Liver (tissue), 9 donors: Measurements from ENCODE around the gene RTN4IP1. TPM values are rescaled to one million over a fixed set of nuclear protein-coding genes. Genes with fewer than 3 reads are reported as not detected.

Experiments
- DNase-seq: peaks from one replicate; pipeline ENCODE4 v3.0.0-alpha.2; 2017; ENCODE audit warnings: low spot score
- H3K27ac ChIP-seq, 2 donors: one replicate each; pipeline ENCODE4 v1.7.0; 2013; ENCODE audit warnings: inconsistent platforms in 2 of 2, low read length in 2 of 2, control low read depth in 1 of 2, low read depth in 1 of 2, mild to moderate bottlenecking in 1 of 2
- H3K27me3 ChIP-seq, 4 donors: one replicate each; pipeline versions ENCODE4 v1.6.1 to v1.7.0; 2013; ENCODE audit warnings: low read length in 3 of 4, inconsistent platforms in 1 of 4, mild to moderate bottlenecking in 1 of 4, moderate library complexity in 1 of 4; ENCODE audit not compliant: control insufficient read depth in 4 of 4, insufficient read depth in 4 of 4
- H3K36me3 ChIP-seq, 4 donors: one replicate each; pipeline versions ENCODE4 v1.6.1 to v1.7.0; 2013; ENCODE audit warnings: low read length in 3 of 4, mild to moderate bottlenecking in 3 of 4, low read depth in 1 of 4, moderate library complexity in 1 of 4; ENCODE audit not compliant: control insufficient read depth in 4 of 4, insufficient read depth in 3 of 4
- H3K4me1 ChIP-seq, 4 donors: one replicate each; pipeline versions ENCODE4 v1.6.1 to v1.7.0; 2013; ENCODE audit warnings: low read length in 3 of 4, mild to moderate bottlenecking in 3 of 4, moderate library complexity in 1 of 4; ENCODE audit not compliant: control insufficient read depth in 4 of 4, insufficient read depth in 4 of 4
- H3K4me3 ChIP-seq, 3 donors: one replicate each; pipeline versions ENCODE4 v1.6.1 to v1.7.0; 2013; ENCODE audit warnings: low read length in 3 of 3, control low read depth in 1 of 3, low read depth in 1 of 3, mild to moderate bottlenecking in 1 of 3
- H3K9ac ChIP-seq, 2 donors: one replicate each; pipeline ENCODE4 v1.7.0; 2013; ENCODE audit warnings: low read length in 2 of 2, mild to moderate bottlenecking in 2 of 2, moderate library complexity in 2 of 2, control low read depth in 1 of 2, low read depth in 1 of 2
- H3K9me3 ChIP-seq, 4 donors: one replicate each; pipeline versions ENCODE4 v1.6.1 to v1.7.0; 2013; ENCODE audit warnings: low read length in 3 of 4; ENCODE audit not compliant: control insufficient read depth in 4 of 4
- EGR1 ChIP-seq, 2 donors: IDR thresholded peaks; 2 replicates each; pipeline ENCODE4 v1.6.1; 2016 to 2018; ENCODE audit warnings: antibody characterized with exemption in 2 of 2, low read depth in 2 of 2
- FOXA1 ChIP-seq: IDR thresholded peaks from 2 replicates; pipeline ENCODE4 v1.6.1; 2016; ENCODE audit warnings: antibody characterized with exemption
- FOXA2 ChIP-seq: IDR thresholded peaks from 2 replicates; pipeline ENCODE4 v1.6.1; 2016; ENCODE audit warnings: antibody characterized with exemption
- GABPA ChIP-seq, 2 donors: IDR thresholded peaks in 1 of 2; conservative IDR thresholded peaks in 1 of 2; 2 replicates each; pipeline ENCODE4 v1.6.1; 2016; ENCODE audit warnings: antibody characterized with exemption in 2 of 2, mild to moderate bottlenecking in 1 of 2, moderate library complexity in 1 of 2
- HNF4A ChIP-seq, 2 donors: conservative IDR thresholded peaks; 2 replicates each; pipeline ENCODE4 v1.6.1; 2016; ENCODE audit warnings: antibody characterized with exemption in 2 of 2, mild to moderate bottlenecking in 2 of 2
- HNF4G ChIP-seq: IDR thresholded peaks from 2 replicates; pipeline ENCODE4 v1.6.1; 2016; ENCODE audit warnings: antibody characterized with exemption
- JUND ChIP-seq, 2 donors: IDR thresholded peaks; 2 replicates each; pipeline ENCODE4 v1.6.1; 2016; ENCODE audit warnings: antibody characterized with exemption in 2 of 2
- NR2F2 ChIP-seq: IDR thresholded peaks from 2 replicates; pipeline ENCODE4 v1.6.1; 2016; ENCODE audit warnings: antibody characterized with exemption
- RAD21 ChIP-seq, 2 donors: IDR thresholded peaks; 2 replicates each; pipeline ENCODE4 v1.6.1; 2016; ENCODE audit warnings: antibody characterized with exemption in 2 of 2, mild to moderate bottlenecking in 2 of 2
- SP1 ChIP-seq: IDR thresholded peaks from 2 replicates; pipeline ENCODE4 v1.6.1; 2018; ENCODE audit warnings: antibody characterized with exemption, mild to moderate bottlenecking
- YY1 ChIP-seq: IDR thresholded peaks from 2 replicates; pipeline ENCODE4 v1.6.1; 2016; ENCODE audit warnings: antibody characterized with exemption, mild to moderate bottlenecking
- WGBS: extraction: QIAGEN DNeasy Blood & Tissue Kit; methylation state at CpG from one replicate; pipeline ENCODE4 v1.1.7; 2013; 5-methylcytosine and 5-hydroxymethylcytosine counted together
- polyA plus RNA-seq, 2 donors: library from polyadenylated mRNA; stranded (reverse) in 1 of 2; unstranded in 1 of 2; fragments of 200-250 nt in 1 of 2; fragments of >200 nt in 1 of 2; fragmentation: Nextera tagmentation in 1 of 2; extraction: Ambion mirVana in 1 of 2; gene quantifications; one replicate each; pipeline versions ENCODE4 v1.2.1 to v1.2.3, GENCODE V29; 2013 to 2015
- total RNA-seq, 2 donors: library from RNA; depleted of rRNA; stranded (reverse); fragments of >200 nt; gene quantifications; one replicate each; pipeline ENCODE4 v1.2.3, GENCODE V29; 2014
- TF ChIP-seq, protein P1 (sequence below): IDR thresholded peaks from 2 replicates; pipeline ENCODE4 v1.6.1; 2016; ENCODE audit warnings: antibody characterized with exemption
- TF ChIP-seq, protein P2 (sequence below): IDR thresholded peaks from 2 replicates; pipeline ENCODE4 v1.6.1; 2016; ENCODE audit warnings: antibody characterized with exemption
- TF ChIP-seq, protein P3 (sequence below): IDR thresholded peaks from 2 replicates; pipeline ENCODE4 v1.6.1; 2016; ENCODE audit warnings: antibody characterized with exemption, mild to moderate bottlenecking
- TF ChIP-seq, protein P4 (sequence below): IDR thresholded peaks from 2 replicates; pipeline ENCODE4 v1.6.1; 2016; ENCODE audit warnings: antibody characterized with exemption
- TF ChIP-seq, protein P5 (sequence below): fragments of 150-350 bp; IDR thresholded peaks from 2 replicates; pipeline ENCODE4 v1.5.1; 2017; ENCODE audit warnings: improper control_type of control experiment, low read depth, low read length; ENCODE audit not compliant: missing input control
- donor health status: healthy.
- donor health status: healthy.
- donor health status: healthy.
- donor health status: healthy.
- donor health status: healthy.

RTN4IP1 gene
- total and polyA plus RNA-seq, 4 donors = 3.7 to 6.9 (median 4.6) TPM

DNA sequence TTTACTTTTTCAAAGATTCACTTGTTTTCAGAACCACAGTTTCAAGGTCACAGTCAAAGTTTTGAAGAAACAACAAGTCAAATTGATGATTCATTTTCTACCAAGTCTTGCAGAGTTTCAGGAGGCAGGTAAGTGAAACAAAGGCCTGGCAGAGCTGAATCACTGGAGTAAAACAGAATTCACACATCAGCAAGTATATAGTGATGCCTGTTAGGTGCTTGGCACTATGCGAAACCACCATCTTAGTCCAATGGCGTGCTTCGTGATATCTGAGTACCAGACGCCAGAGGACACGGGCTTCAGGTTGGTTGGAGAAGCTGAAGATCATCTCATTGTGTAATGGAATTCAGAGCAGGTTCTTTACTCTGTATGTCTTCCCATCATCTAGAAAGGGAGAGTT lies 75.9 kb downstream of the RTN4IP1 start:
- Histone ChIP-seq H3K36me3 (peaks cover 3 to 16% (median 12%) of the 10 kb centered on the region in 4 donors), H3K4me3 (no peak overlapping the region), H3K27ac (no peak overlapping the region), H3K4me1 (peaks cover 0 to 3% (median under 1%) of the 10 kb centered on the region in 4 donors), H3K27me3 (no peaks in the 10 kb centered on the region), H3K9me3 (no peaks in the 10 kb centered on the region), H3K9ac (no peak overlapping the region)
- TF ChIP-seq HNF4A (conservative IDR thresholded peaks at IDR 0.05) (no peak), RAD21 (IDR thresholded peaks at IDR 0.05) (no peak), JUND (IDR thresholded peaks at IDR 0.05) (no peak), FOXA2 (no peak), YY1 (no peak), SP1 (no peak), EGR1 (IDR thresholded peaks at IDR 0.05; ENCODE audit: low read depth in 2 of 2) (no peak), HNF4G (no peak), NR2F2 (no peak), GABPA (IDR thresholded peaks at IDR 0.05 in 1 of 2, conservative IDR thresholded peaks at IDR 0.05 in 1 of 2) (no peak)
- TF ChIP-seq, protein P1, sequence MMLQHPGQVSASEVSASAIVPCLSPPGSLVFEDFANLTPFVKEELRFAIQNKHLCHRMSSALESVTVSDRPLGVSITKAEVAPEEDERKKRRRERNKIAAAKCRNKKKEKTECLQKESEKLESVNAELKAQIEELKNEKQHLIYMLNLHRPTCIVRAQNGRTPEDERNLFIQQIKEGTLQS = no peak
- TF ChIP-seq, protein P2, sequence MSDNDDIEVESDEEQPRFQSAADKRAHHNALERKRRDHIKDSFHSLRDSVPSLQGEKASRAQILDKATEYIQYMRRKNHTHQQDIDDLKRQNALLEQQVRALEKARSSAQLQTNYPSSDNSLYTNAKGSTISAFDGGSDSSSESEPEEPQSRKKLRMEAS = no peak
- TF ChIP-seq, protein P3, sequence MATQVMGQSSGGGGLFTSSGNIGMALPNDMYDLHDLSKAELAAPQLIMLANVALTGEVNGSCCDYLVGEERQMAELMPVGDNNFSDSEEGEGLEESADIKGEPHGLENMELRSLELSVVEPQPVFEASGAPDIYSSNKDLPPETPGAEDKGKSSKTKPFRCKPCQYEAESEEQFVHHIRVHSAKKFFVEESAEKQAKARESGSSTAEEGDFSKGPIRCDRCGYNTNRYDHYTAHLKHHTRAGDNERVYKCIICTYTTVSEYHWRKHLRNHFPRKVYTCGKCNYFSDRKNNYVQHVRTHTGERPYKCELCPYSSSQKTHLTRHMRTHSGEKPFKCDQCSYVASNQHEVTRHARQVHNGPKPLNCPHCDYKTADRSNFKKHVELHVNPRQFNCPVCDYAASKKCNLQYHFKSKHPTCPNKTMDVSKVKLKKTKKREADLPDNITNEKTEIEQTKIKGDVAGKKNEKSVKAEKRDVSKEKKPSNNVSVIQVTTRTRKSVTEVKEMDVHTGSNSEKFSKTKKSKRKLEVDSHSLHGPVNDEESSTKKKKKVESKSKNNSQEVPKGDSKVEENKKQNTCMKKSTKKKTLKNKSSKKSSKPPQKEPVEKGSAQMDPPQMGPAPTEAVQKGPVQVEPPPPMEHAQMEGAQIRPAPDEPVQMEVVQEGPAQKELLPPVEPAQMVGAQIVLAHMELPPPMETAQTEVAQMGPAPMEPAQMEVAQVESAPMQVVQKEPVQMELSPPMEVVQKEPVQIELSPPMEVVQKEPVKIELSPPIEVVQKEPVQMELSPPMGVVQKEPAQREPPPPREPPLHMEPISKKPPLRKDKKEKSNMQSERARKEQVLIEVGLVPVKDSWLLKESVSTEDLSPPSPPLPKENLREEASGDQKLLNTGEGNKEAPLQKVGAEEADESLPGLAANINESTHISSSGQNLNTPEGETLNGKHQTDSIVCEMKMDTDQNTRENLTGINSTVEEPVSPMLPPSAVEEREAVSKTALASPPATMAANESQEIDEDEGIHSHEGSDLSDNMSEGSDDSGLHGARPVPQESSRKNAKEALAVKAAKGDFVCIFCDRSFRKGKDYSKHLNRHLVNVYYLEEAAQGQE = no peak
- TF ChIP-seq, protein P4, sequence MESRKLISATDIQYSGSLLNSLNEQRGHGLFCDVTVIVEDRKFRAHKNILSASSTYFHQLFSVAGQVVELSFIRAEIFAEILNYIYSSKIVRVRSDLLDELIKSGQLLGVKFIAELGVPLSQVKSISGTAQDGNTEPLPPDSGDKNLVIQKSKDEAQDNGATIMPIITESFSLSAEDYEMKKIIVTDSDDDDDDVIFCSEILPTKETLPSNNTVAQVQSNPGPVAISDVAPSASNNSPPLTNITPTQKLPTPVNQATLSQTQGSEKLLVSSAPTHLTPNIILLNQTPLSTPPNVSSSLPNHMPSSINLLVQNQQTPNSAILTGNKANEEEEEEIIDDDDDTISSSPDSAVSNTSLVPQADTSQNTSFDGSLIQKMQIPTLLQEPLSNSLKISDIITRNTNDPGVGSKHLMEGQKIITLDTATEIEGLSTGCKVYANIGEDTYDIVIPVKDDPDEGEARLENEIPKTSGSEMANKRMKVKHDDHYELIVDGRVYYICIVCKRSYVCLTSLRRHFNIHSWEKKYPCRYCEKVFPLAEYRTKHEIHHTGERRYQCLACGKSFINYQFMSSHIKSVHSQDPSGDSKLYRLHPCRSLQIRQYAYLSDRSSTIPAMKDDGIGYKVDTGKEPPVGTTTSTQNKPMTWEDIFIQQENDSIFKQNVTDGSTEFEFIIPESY = no peak
- 97% methylated on average over 5 of the region's 5 CpGs for WGBS
- no peak for DNase-seq

DNA sequence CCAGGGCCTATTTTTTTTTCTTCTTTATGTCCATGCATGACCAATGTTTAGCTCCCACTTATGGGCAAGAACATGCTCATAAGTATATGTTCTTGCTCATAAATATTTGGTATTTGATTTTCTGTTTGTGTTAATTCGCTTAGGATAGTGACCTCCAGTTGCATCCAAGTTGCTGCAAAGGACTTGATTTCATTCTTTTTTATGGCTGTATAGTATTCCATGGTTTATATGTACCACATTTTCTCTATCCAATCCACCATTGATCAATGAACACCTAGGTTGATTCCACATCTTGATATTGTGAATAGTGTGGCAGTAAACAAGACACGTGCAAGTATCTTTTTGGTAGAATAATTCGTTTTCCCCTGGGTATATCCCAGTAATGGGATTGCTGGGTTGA lies 78.1 kb downstream of the RTN4IP1 start:
- peaks cover 0 to 1% (median 0%) of the 10 kb centered on the region in 4 donors for H3K4me1 ChIP-seq
- H3K27ac ChIP-seq = no peak overlapping the region
- H3K9me3 ChIP-seq = no peaks in the 10 kb centered on the region
- TF ChIP-seq FOXA1 = no peak
- TF ChIP-seq, protein P3 = no peak
- no peak for TF ChIP-seq GABPA (IDR thresholded peaks at IDR 0.05 in 1 of 2, conservative IDR thresholded peaks at IDR 0.05 in 1 of 2)
- TF ChIP-seq NR2F2 = no peak
- no peak for TF ChIP-seq HNF4G
- TF ChIP-seq, protein P4 = no peak
- TF ChIP-seq, protein P5, sequence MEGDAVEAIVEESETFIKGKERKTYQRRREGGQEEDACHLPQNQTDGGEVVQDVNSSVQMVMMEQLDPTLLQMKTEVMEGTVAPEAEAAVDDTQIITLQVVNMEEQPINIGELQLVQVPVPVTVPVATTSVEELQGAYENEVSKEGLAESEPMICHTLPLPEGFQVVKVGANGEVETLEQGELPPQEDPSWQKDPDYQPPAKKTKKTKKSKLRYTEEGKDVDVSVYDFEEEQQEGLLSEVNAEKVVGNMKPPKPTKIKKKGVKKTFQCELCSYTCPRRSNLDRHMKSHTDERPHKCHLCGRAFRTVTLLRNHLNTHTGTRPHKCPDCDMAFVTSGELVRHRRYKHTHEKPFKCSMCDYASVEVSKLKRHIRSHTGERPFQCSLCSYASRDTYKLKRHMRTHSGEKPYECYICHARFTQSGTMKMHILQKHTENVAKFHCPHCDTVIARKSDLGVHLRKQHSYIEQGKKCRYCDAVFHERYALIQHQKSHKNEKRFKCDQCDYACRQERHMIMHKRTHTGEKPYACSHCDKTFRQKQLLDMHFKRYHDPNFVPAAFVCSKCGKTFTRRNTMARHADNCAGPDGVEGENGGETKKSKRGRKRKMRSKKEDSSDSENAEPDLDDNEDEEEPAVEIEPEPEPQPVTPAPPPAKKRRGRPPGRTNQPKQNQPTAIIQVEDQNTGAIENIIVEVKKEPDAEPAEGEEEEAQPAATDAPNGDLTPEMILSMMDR = no peak
- H3K27me3 ChIP-seq = no peaks in the 10 kb centered on the region
- no peak overlapping the region for H3K9ac ChIP-seq
- over 99% methylated on average over 3 of the region's 3 CpGs for WGBS
- H3K4me3 ChIP-seq = no peak overlapping the region
- H3K36me3 ChIP-seq = peaks cover 3 to 21% (median 11%) of the 10 kb centered on the region in 4 donors
- no peak for DNase-seq
